Liver (tissue), 9 donors: ENCODE data around the gene AFAP1. TPM values are rescaled to one million over a fixed set of nuclear protein-coding genes. Genes with fewer than 3 reads are reported as not detected.

Source experiments
- DNase-seq: peaks from one replicate; pipeline ENCODE4 v3.0.0-alpha.2; 2017; ENCODE audit warnings: low spot score
- H3K27ac ChIP-seq, 2 donors: one replicate each; pipeline ENCODE4 v1.7.0; 2013; ENCODE audit warnings: inconsistent platforms in 2 of 2, low read length in 2 of 2, control low read depth in 1 of 2, low read depth in 1 of 2, mild to moderate bottlenecking in 1 of 2
- H3K27me3 ChIP-seq, 4 donors: one replicate each; pipeline versions ENCODE4 v1.6.1 to v1.7.0; 2013; ENCODE audit warnings: low read length in 3 of 4, inconsistent platforms in 1 of 4, mild to moderate bottlenecking in 1 of 4, moderate library complexity in 1 of 4; ENCODE audit not compliant: control insufficient read depth in 4 of 4, insufficient read depth in 4 of 4
- H3K36me3 ChIP-seq, 4 donors: one replicate each; pipeline versions ENCODE4 v1.6.1 to v1.7.0; 2013; ENCODE audit warnings: low read length in 3 of 4, mild to moderate bottlenecking in 3 of 4, low read depth in 1 of 4, moderate library complexity in 1 of 4; ENCODE audit not compliant: control insufficient read depth in 4 of 4, insufficient read depth in 3 of 4
- H3K4me1 ChIP-seq, 4 donors: one replicate each; pipeline versions ENCODE4 v1.6.1 to v1.7.0; 2013; ENCODE audit warnings: low read length in 3 of 4, mild to moderate bottlenecking in 3 of 4, moderate library complexity in 1 of 4; ENCODE audit not compliant: control insufficient read depth in 4 of 4, insufficient read depth in 4 of 4
- H3K4me3 ChIP-seq, 3 donors: one replicate each; pipeline versions ENCODE4 v1.6.1 to v1.7.0; 2013; ENCODE audit warnings: low read length in 3 of 3, control low read depth in 1 of 3, low read depth in 1 of 3, mild to moderate bottlenecking in 1 of 3
- H3K9ac ChIP-seq, 2 donors: one replicate each; pipeline ENCODE4 v1.7.0; 2013; ENCODE audit warnings: low read length in 2 of 2, mild to moderate bottlenecking in 2 of 2, moderate library complexity in 2 of 2, control low read depth in 1 of 2, low read depth in 1 of 2
- H3K9me3 ChIP-seq, 4 donors: one replicate each; pipeline versions ENCODE4 v1.6.1 to v1.7.0; 2013; ENCODE audit warnings: low read length in 3 of 4; ENCODE audit not compliant: control insufficient read depth in 4 of 4
- ATF3 ChIP-seq: IDR thresholded peaks from 2 replicates; pipeline ENCODE4 v1.6.1; 2016; ENCODE audit warnings: antibody characterized with exemption
- EGR1 ChIP-seq, 2 donors: IDR thresholded peaks; 2 replicates each; pipeline ENCODE4 v1.6.1; 2016 to 2018; ENCODE audit warnings: antibody characterized with exemption in 2 of 2, low read depth in 2 of 2
- FOXA1 ChIP-seq: IDR thresholded peaks from 2 replicates; pipeline ENCODE4 v1.6.1; 2016; ENCODE audit warnings: antibody characterized with exemption
- FOXA2 ChIP-seq: IDR thresholded peaks from 2 replicates; pipeline ENCODE4 v1.6.1; 2016; ENCODE audit warnings: antibody characterized with exemption
- GABPA ChIP-seq, 2 donors: IDR thresholded peaks in 1 of 2; conservative IDR thresholded peaks in 1 of 2; 2 replicates each; pipeline ENCODE4 v1.6.1; 2016; ENCODE audit warnings: antibody characterized with exemption in 2 of 2, mild to moderate bottlenecking in 1 of 2, moderate library complexity in 1 of 2
- HNF4A ChIP-seq, 2 donors: conservative IDR thresholded peaks; 2 replicates each; pipeline ENCODE4 v1.6.1; 2016; ENCODE audit warnings: antibody characterized with exemption in 2 of 2, mild to moderate bottlenecking in 2 of 2
- HNF4G ChIP-seq: IDR thresholded peaks from 2 replicates; pipeline ENCODE4 v1.6.1; 2016; ENCODE audit warnings: antibody characterized with exemption
- JUND ChIP-seq, 2 donors: IDR thresholded peaks; 2 replicates each; pipeline ENCODE4 v1.6.1; 2016; ENCODE audit warnings: antibody characterized with exemption in 2 of 2
- NR2F2 ChIP-seq: IDR thresholded peaks from 2 replicates; pipeline ENCODE4 v1.6.1; 2016; ENCODE audit warnings: antibody characterized with exemption
- RAD21 ChIP-seq, 2 donors: IDR thresholded peaks; 2 replicates each; pipeline ENCODE4 v1.6.1; 2016; ENCODE audit warnings: antibody characterized with exemption in 2 of 2, mild to moderate bottlenecking in 2 of 2
- REST ChIP-seq: IDR thresholded peaks from 2 replicates; pipeline ENCODE4 v1.6.1; 2016; ENCODE audit warnings: antibody characterized with exemption, mild to moderate bottlenecking
- RXRA ChIP-seq, 2 donors: IDR thresholded peaks; 2 replicates each; pipeline ENCODE4 v1.6.1; 2017 to 2018; ENCODE audit warnings: antibody characterized with exemption in 2 of 2, mild to moderate bottlenecking in 1 of 2
- SP1 ChIP-seq: IDR thresholded peaks from 2 replicates; pipeline ENCODE4 v1.6.1; 2018; ENCODE audit warnings: antibody characterized with exemption, mild to moderate bottlenecking
- TAF1 ChIP-seq: conservative IDR thresholded peaks from 2 replicates; pipeline ENCODE4 v1.6.1; 2016; ENCODE audit warnings: antibody characterized with exemption, mild to moderate bottlenecking
- YY1 ChIP-seq: IDR thresholded peaks from 2 replicates; pipeline ENCODE4 v1.6.1; 2016; ENCODE audit warnings: antibody characterized with exemption, mild to moderate bottlenecking
- WGBS: extraction: QIAGEN DNeasy Blood & Tissue Kit; methylation state at CpG from one replicate; pipeline ENCODE4 v1.1.7; 2013; 5-methylcytosine and 5-hydroxymethylcytosine counted together
- polyA plus RNA-seq, 2 donors: library from polyadenylated mRNA; stranded (reverse) in 1 of 2; unstranded in 1 of 2; fragments of 200-250 nt in 1 of 2; fragments of >200 nt in 1 of 2; fragmentation: Nextera tagmentation in 1 of 2; extraction: Ambion mirVana in 1 of 2; gene quantifications; one replicate each; pipeline versions ENCODE4 v1.2.1 to v1.2.3, GENCODE V29; 2013 to 2015
- total RNA-seq, 2 donors: library from RNA; depleted of rRNA; stranded (reverse); fragments of >200 nt; gene quantifications; one replicate each; pipeline ENCODE4 v1.2.3, GENCODE V29; 2014
- TF ChIP-seq, protein P1 (sequence below): IDR thresholded peaks from 2 replicates; pipeline ENCODE4 v1.6.1; 2016; ENCODE audit warnings: antibody characterized with exemption
- TF ChIP-seq, protein P2 (sequence below): fragments of 150-350 bp; IDR thresholded peaks from 2 replicates; pipeline ENCODE4 v1.5.1; 2017; ENCODE audit warnings: improper control_type of control experiment, low read depth, low read length; ENCODE audit not compliant: missing input control
- TF ChIP-seq, protein P3 (sequence below): IDR thresholded peaks from 2 replicates; pipeline ENCODE4 v1.6.1; 2016; ENCODE audit warnings: antibody characterized with exemption
- donor health status: healthy.
- donor health status: healthy.
- donor health status: healthy.
- donor health status: healthy.
- donor health status: healthy.

Gene AFAP1
- total and polyA plus RNA-seq, 4 donors, result 0.40 to 3.2 (median 1.6) TPM

GRCh38 chr4:7938609-7939376 lies 868 bp downstream of the AFAP1 start:
- peaks cover 0 to 10% (median 7%) of the 10 kb centered on the region in 4 donors for H3K4me1 ChIP-seq
- peak overlapping the region in 1 of 2 donors; percentile 38 for H3K9ac ChIP-seq
- TF ChIP-seq, protein P1, sequence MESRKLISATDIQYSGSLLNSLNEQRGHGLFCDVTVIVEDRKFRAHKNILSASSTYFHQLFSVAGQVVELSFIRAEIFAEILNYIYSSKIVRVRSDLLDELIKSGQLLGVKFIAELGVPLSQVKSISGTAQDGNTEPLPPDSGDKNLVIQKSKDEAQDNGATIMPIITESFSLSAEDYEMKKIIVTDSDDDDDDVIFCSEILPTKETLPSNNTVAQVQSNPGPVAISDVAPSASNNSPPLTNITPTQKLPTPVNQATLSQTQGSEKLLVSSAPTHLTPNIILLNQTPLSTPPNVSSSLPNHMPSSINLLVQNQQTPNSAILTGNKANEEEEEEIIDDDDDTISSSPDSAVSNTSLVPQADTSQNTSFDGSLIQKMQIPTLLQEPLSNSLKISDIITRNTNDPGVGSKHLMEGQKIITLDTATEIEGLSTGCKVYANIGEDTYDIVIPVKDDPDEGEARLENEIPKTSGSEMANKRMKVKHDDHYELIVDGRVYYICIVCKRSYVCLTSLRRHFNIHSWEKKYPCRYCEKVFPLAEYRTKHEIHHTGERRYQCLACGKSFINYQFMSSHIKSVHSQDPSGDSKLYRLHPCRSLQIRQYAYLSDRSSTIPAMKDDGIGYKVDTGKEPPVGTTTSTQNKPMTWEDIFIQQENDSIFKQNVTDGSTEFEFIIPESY, result no peak
- TF ChIP-seq EGR1 (IDR thresholded peaks at IDR 0.05; ENCODE audit: low read depth in 2 of 2) (no peak), HNF4A (conservative IDR thresholded peaks at IDR 0.05) (no peak), HNF4G (no peak), FOXA1 (no peak), FOXA2 (no peak), RAD21 (IDR thresholded peaks at IDR 0.05) (no peak), TAF1 (no peak), NR2F2 (no peak), YY1 (no peak), SP1 (no peak), GABPA (IDR thresholded peaks at IDR 0.05 in 1 of 2, conservative IDR thresholded peaks at IDR 0.05 in 1 of 2) (no peak)
- TF ChIP-seq, protein P2, sequence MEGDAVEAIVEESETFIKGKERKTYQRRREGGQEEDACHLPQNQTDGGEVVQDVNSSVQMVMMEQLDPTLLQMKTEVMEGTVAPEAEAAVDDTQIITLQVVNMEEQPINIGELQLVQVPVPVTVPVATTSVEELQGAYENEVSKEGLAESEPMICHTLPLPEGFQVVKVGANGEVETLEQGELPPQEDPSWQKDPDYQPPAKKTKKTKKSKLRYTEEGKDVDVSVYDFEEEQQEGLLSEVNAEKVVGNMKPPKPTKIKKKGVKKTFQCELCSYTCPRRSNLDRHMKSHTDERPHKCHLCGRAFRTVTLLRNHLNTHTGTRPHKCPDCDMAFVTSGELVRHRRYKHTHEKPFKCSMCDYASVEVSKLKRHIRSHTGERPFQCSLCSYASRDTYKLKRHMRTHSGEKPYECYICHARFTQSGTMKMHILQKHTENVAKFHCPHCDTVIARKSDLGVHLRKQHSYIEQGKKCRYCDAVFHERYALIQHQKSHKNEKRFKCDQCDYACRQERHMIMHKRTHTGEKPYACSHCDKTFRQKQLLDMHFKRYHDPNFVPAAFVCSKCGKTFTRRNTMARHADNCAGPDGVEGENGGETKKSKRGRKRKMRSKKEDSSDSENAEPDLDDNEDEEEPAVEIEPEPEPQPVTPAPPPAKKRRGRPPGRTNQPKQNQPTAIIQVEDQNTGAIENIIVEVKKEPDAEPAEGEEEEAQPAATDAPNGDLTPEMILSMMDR, result no peak
- TF ChIP-seq, protein P3, sequence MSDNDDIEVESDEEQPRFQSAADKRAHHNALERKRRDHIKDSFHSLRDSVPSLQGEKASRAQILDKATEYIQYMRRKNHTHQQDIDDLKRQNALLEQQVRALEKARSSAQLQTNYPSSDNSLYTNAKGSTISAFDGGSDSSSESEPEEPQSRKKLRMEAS, result no peak
- peak overlapping the region in 2 of 3 donors; percentile 35 to 66 for H3K4me3 ChIP-seq
- H3K27me3 ChIP-seq, result no peaks in the 10 kb centered on the region
- H3K9me3 ChIP-seq, result peaks cover 0 to 2% (median 0%) of the 10 kb centered on the region in 4 donors
- no peaks in the 10 kb centered on the region for H3K36me3 ChIP-seq
- no peak for DNase-seq
- 6% methylated on average over 75 of the region's 75 CpGs for WGBS
- peak overlapping the region; percentile 35 to 77 for H3K27ac ChIP-seq

DNA sequence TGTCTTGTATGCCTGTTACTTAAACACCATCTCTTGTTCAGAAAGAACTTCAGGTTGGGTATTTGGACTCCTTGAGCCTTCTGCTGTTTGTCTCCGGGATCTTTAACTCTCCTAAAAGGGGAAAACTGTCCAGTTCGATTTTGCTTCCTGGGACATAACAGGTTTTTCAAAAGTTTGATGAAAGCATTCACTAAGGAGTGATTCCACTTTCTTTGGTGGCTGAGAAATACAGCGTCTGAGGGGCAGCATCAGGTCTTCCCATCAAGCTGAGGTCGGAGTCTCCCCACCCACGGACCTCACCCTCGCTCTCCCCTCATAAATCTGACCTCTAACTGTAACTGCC lies 1.4 kb downstream of the AFAP1 start:
- H3K27me3 ChIP-seq, result no peaks in the 10 kb centered on the region
- TF ChIP-seq FOXA1, result no peak
- no peak for TF ChIP-seq ATF3
- no peak for TF ChIP-seq EGR1 (IDR thresholded peaks at IDR 0.05; ENCODE audit: low read depth in 2 of 2)
- TF ChIP-seq GABPA (IDR thresholded peaks at IDR 0.05 in 1 of 2, conservative IDR thresholded peaks at IDR 0.05 in 1 of 2), result no peak
- TF ChIP-seq REST, result no peak
- TF ChIP-seq FOXA2, result no peak
- TF ChIP-seq, protein P3, result no peak
- TF ChIP-seq, protein P2, result no peak
- no peak for TF ChIP-seq JUND (IDR thresholded peaks at IDR 0.05)
- TF ChIP-seq RAD21 (IDR thresholded peaks at IDR 0.05), result no peak
- TF ChIP-seq RXRA (IDR thresholded peaks at IDR 0.05), result no peak
- TF ChIP-seq HNF4A (conservative IDR thresholded peaks at IDR 0.05), result no peak
- H3K4me1 ChIP-seq, result peaks cover 0 to 10% (median 7%) of the 10 kb centered on the region in 4 donors
- DNase-seq, result no peak
- no peaks in the 10 kb centered on the region for H3K36me3 ChIP-seq
- peak overlapping the region in 1 of 3 donors; percentile 66 for H3K4me3 ChIP-seq
- H3K9ac ChIP-seq, result no peak overlapping the region
- H3K9me3 ChIP-seq, result peaks cover 0 to 2% (median 0%) of the 10 kb centered on the region in 4 donors
- peak overlapping the region in 1 of 2 donors; percentile 77 for H3K27ac ChIP-seq
- WGBS, result 31% methylated on average over 6 of the region's 6 CpGs
